Left lung (tissue), 10 donors: ENCODE data around the gene UBXN6. TPM values are rescaled to one million over a fixed set of nuclear protein-coding genes. Genes with fewer than 3 reads are reported as not detected.

Source experiments
- ATAC-seq: fragments of 200-7000 bp; cut with Tn5 transposase; one replicate; pipeline ENCODE4 v1.9.1; 2020; ENCODE audit warnings: moderate library complexity
- DNase-seq, 4 donors: peaks; one replicate each; pipeline ENCODE4 v3.0.0-alpha.2; 2013 to 2020
- H3K27ac ChIP-seq, 2 donors: fragments of 200-600 bp; sonication (generic) in 1 of 2; one replicate each; pipeline versions ENCODE4 v1.5.0 to v1.8.0; 2020 to 2021
- H3K27me3 ChIP-seq, 2 donors: fragments of 200-600 bp; sonication (generic) in 1 of 2; one replicate each; pipeline versions ENCODE4 v1.5.0 to v1.8.0; 2020 to 2021
- H3K36me3 ChIP-seq, 2 donors: fragments of 200-600 bp; sonication (generic) in 1 of 2; one replicate each; pipeline versions ENCODE4 v1.5.0 to v1.8.0; 2020 to 2021
- H3K4me1 ChIP-seq, 2 donors: fragments of 200-600 bp; one replicate each; pipeline ENCODE4 v1.8.0; 2021
- H3K4me3 ChIP-seq, 2 donors: fragments of 200-600 bp; sonication (generic) in 1 of 2; one replicate each; pipeline versions ENCODE4 v1.5.0 to v1.8.0; 2020 to 2021; ENCODE audit warnings: mild to moderate bottlenecking in 1 of 2
- H3K9me3 ChIP-seq, 2 donors: fragments of 200-600 bp; sonication (generic) in 1 of 2; one replicate each; pipeline versions ENCODE4 v1.5.0 to v1.8.0; 2020 to 2021
- intact Hi-C, 2 donors: fragments of 100-400 bp; cut with DNase I; formaldehyde crosslinking; loops; one replicate each; pipeline versions ENCODE4 v1.11.2 to v1.14.2; 2022
- polyA plus RNA-seq, 6 donors: library from polyadenylated mRNA; unstranded; fragments of 120-200 nt; gene quantifications; one replicate each; pipeline ENCODE4 v1.2.1, GENCODE V29; 2013; ENCODE audit not compliant: insufficient read length in 6 of 6
- total RNA-seq, 2 donors: library from RNA; stranded (reverse); fragmentation: NEBNext Ultra II Directional; extraction: Animal tissue kit (Norgen Biotek cat#: 25700); gene quantifications; one replicate each; pipeline ENCODE4 v1.2.1, GENCODE V29; 2021
- TF ChIP-seq, protein P1 (sequence below), 2 donors: fragments of 200-600 bp; sonication (generic) in 1 of 2; IDR thresholded peaks; one replicate each; pipeline versions ENCODE4 v1.5.0 to v1.8.0; 2021; ENCODE audit warnings: antibody characterized with exemption in 2 of 2
- donor health status: DM: no; HTN: yes; CAD: no.
- donor health status: DM: no; HTN: no; CAD: no.

Gene UBXN6
- total and polyA plus RNA-seq, 8 donors, result 70.2 to 101 (median 87.5) TPM

DNA sequence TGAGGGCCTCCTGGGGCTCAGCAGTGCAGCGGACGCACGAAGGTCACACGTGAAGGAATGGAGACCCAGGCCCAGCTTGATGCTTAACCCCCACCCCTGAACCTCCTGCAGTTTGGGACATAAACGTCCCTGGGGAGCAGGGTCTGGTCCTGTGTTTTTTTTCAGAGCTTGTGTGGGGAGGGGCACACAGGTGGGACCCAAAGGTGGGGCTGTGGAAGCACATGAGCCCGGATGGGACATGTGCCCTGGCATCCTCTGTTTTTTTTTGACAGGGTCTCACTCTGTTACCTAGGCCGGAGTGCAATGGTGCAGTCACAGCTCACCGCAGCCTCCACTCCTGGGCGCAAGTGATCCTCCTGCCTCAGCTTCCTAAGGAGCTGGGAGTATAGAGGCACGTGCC lies 20.5 kb downstream of the UBXN6 start:
- Histone ChIP-seq H3K36me3 (peaks cover 0 to 49% of the 10 kb centered on the region in 2 donors), H3K9me3 (no peaks in the 10 kb centered on the region), H3K4me3 (no peak overlapping the region), H3K4me1 (peaks cover 0 to 5% of the 10 kb centered on the region in 2 donors), H3K27ac (no peak overlapping the region), H3K27me3 (no peaks in the 10 kb centered on the region)
- DNase-seq, result no peak
- TF ChIP-seq, protein P1, sequence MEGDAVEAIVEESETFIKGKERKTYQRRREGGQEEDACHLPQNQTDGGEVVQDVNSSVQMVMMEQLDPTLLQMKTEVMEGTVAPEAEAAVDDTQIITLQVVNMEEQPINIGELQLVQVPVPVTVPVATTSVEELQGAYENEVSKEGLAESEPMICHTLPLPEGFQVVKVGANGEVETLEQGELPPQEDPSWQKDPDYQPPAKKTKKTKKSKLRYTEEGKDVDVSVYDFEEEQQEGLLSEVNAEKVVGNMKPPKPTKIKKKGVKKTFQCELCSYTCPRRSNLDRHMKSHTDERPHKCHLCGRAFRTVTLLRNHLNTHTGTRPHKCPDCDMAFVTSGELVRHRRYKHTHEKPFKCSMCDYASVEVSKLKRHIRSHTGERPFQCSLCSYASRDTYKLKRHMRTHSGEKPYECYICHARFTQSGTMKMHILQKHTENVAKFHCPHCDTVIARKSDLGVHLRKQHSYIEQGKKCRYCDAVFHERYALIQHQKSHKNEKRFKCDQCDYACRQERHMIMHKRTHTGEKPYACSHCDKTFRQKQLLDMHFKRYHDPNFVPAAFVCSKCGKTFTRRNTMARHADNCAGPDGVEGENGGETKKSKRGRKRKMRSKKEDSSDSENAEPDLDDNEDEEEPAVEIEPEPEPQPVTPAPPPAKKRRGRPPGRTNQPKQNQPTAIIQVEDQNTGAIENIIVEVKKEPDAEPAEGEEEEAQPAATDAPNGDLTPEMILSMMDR (IDR thresholded peaks at IDR 0.05), result no peak
- intact Hi-C loops, result no loop called here
- ATAC-seq, result no peak

DNA sequence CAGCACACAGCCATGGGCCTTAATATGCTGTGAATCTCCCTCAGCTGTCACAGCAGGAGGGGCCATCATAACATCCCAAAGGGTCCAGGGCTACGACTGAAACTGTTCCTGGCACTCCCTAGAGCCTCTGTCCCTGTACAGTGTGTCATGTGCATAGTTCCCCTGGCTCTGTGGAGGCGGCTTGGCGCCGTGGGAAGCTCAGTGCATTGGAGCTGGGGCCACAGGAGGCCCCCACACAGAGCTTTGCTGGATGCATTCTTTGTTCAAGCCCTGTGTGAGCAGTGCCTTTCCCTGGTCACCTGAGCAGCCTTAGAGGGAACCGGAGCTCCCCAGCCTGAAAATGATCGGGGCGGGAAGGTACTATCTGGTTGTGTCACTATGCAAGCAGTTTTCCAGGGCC lies 21.4 kb downstream of the UBXN6 start:
- no peak overlapping the region for H3K4me3 ChIP-seq

DNA sequence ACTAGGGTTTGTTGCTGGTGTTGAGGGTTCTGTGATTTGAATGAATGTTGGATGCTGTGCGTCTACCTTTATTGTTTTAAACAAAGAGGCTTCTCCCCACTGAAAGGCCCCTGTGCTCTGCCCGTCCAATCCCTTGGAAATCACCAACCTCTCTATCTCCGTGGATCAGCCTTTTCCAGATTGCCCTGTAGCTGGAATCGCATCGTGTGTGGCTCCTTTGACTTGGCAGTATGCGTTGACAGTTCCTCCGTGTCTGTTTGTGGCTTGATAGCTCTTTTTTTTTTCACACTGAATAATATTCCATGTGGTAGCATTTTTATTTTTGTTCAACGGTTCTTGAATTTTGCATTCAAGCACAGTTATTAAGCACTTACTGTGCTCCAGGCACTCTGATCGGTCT lies 23.2 kb downstream of the UBXN6 start:
- Histone ChIP-seq H3K27me3 (no peaks in the 10 kb centered on the region), H3K36me3 (peaks cover 0 to 62% of the 10 kb centered on the region in 2 donors), H3K27ac (no peak overlapping the region), H3K4me3 (no peak overlapping the region), H3K9me3 (no peaks in the 10 kb centered on the region), H3K4me1 (peaks cover 0 to 28% of the 10 kb centered on the region in 2 donors)
- DNase-seq, result no peak
- intact Hi-C loops, result no loop called here
- TF ChIP-seq, protein P1 (IDR thresholded peaks at IDR 0.05), result no peak
- ATAC-seq, result no peak

More for the DNA sequence above, 21.4 kb downstream of the UBXN6 start:
- Histone ChIP-seq H3K4me1 (peaks cover 0 to 14% of the 10 kb centered on the region in 2 donors), H3K36me3 (peaks cover 0 to 57% of the 10 kb centered on the region in 2 donors), H3K27ac (no peak overlapping the region), H3K9me3 (no peaks in the 10 kb centered on the region), H3K27me3 (no peaks in the 10 kb centered on the region)
- no peak for DNase-seq
- TF ChIP-seq, protein P1 (IDR thresholded peaks at IDR 0.05), result no peak
- intact Hi-C loops, result no loop called here
- no peak for ATAC-seq

DNA sequence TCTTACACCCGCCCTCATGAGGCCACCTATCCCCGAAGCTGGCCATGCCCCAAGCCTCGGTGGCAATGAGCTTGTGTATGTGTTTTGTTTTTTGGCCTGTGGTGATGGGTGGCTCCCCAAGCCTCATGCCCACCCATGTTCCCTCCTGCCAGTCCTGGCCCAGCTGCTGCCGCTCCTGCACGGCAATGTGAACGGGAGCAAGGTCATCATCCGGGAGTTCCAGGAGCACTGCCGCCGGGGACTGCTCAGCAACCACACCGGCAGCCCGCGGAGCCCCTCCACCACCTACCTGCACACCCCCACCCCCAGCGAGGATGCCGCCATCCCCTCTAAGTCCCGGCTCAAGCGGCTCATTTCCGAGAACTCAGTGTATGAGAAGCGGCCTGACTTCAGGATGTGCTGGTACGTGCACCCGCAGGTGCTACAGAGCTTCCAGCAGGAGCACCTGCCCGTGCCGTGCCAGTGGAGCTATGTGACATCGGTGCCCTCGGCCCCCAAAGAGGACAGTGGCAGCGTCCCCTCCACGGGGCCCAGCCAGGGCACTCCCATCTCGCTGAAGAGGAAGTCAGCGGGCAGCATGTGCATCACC lies 24.6 kb downstream of the UBXN6 start:
- ATAC-seq, result no peak
- TF ChIP-seq, protein P1 (IDR thresholded peaks at IDR 0.05), result no peak

DNA sequence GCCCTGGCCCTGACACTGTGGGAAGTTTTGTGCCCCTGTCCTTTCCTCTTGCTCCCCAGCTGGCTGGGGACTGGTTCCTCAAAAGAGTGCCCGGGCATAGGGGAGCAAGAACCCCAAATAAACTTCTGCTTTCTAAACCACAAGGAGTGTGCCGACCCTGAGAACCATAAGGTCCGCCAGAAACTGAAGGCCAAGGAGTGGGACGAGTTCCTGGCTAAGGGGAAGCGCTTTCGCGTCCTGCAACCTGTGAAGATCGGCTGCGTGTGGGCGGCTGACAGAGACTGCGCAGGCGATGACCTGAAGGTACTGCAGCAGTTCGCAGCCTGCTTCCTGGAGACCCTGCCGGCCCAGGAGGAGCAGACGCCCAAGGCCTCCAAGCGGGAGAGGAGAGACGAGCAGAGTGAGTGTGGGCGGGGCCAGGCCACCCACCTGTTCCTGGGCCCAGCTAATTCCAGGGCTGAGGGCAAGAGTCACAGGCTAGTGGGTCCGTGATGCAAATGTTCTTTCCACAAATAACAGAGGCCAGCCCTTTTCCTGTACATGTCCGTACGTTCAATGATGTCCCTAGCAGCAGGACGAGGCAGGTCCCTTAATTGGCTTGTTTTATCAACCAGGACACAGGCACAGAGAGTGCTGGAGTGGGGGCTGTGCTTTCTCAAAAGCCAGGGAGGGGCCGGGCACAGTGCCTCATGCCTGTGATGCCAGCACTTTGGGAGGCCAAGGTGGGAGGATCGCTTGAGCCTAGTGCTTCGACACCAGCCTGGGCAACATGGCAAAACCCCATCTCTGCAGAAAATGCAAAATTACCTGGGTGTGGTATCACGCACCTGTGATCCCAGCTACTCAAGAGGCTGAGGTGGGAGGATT lies 25.6 kb downstream of the UBXN6 start:
- H3K36me3 ChIP-seq, result peaks cover 0 to 73% of the 10 kb centered on the region in 2 donors
- DNase-seq (no peak), ATAC-seq (peak; percentile 62)
- peaks cover 0 to 28% of the 10 kb centered on the region in 2 donors for H3K4me1 ChIP-seq
- no peaks in the 10 kb centered on the region for H3K27me3 ChIP-seq
- TF ChIP-seq, protein P1 (IDR thresholded peaks at IDR 0.05), result no peak
- H3K27ac ChIP-seq, result peak overlapping the region in 1 of 2 donors; percentile 69
- intact Hi-C loops, result no loop called here
- no peaks in the 10 kb centered on the region for H3K9me3 ChIP-seq
- no peak overlapping the region for H3K4me3 ChIP-seq

More for the DNA sequence above, 24.6 kb downstream of the UBXN6 start:
- H3K4me3 ChIP-seq, result no peak overlapping the region
- no peaks in the 10 kb centered on the region for H3K27me3 ChIP-seq
- no peak for DNase-seq
- peaks cover 0 to 28% of the 10 kb centered on the region in 2 donors for H3K4me1 ChIP-seq
- no peaks in the 10 kb centered on the region for H3K9me3 ChIP-seq
- intact Hi-C loops, result no loop called here
- H3K36me3 ChIP-seq, result peaks cover 0 to 74% of the 10 kb centered on the region in 2 donors
- no peak overlapping the region for H3K27ac ChIP-seq
